ENCODE measurements around the gene TOM1. TPM values are rescaled to one million over a fixed set of nuclear protein-coding genes. Genes with fewer than 3 reads are reported as not detected.

TOM1 gene
- total RNA-seq, 2 donors from 2014 or later = 30.4 to 38.9 TPM

DNA sequence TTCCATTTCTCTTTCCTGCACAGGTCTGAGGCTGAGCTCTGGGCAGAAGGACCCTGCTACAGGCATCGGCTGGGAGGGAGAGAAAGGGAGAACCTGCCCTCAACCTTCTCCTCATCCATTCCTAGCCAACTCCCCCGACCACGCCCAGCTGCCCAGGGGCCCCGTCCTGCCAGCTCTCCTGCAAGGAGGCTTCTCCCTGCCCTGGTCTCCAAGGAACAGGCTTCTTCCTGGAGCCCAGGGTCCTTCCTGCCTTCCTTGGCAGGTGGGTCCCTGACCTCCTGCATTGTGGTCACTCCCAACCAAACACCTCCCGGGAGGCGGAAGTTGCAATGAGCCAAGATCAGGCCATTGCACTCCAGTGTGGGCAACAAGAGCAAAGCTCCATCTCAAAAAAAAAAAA, 68.7 kb downstream of the TOM1 start:
- no peaks in the 10 kb centered on the region for H3K9me3 Mint-ChIP-seq
- H3K27ac Mint-ChIP-seq = no peak overlapping the region
- H3K4me1 Mint-ChIP-seq (ENCODE audit: low read depth in 2 of 2) = peaks cover 0 to 5% of the 10 kb centered on the region in 2 donors
- no peak for DNase-seq (ENCODE audit: low spot score)
- no peak for ATAC-seq
- no peaks in the 10 kb centered on the region for H3K36me3 Mint-ChIP-seq
- no peak overlapping the region for H3K4me3 Mint-ChIP-seq
- peaks cover 11 to 19% of the 10 kb centered on the region in 2 donors for H3K27me3 Mint-ChIP-seq

DNA sequence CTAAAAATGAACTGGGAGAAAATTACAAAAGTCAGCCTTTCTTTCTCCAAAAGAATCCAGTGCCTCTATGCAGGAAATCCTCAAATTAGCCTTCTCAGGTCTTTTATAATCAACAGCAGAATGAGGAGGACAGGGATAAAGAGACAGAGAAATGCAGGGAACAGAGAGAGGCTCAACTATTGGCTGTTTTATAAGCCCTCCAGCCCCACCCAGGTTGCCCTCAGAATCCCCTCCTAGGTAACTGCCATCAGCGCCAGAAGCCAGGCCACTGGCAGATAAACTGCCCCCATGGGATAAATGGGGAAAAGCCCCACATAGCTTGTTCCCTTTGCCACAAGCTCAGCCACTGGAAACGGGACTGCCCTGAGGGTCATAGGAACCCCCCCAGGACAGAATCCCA, 70.3 kb downstream of the TOM1 start:
- Mint-ChIP-seq H3K4me3 (no peak overlapping the region), H3K9me3 (no peaks in the 10 kb centered on the region), H3K4me1 (ENCODE audit: low read depth in 2 of 2) (peaks cover 0 to 5% of the 10 kb centered on the region in 2 donors), H3K27ac (no peak overlapping the region), H3K27me3 (peaks cover 11 to 19% of the 10 kb centered on the region in 2 donors), H3K36me3 (no peaks in the 10 kb centered on the region)
- DNase-seq (ENCODE audit: low spot score) (no peak), ATAC-seq (no peak)

- DNase-seq (ENCODE audit: low spot score) = no peak
- no peak overlapping the region for H3K4me3 Mint-ChIP-seq
- H3K9me3 Mint-ChIP-seq = no peaks in the 10 kb centered on the region
- H3K36me3 Mint-ChIP-seq = no peaks in the 10 kb centered on the region
- H3K4me1 Mint-ChIP-seq (ENCODE audit: low read depth in 2 of 2) = peaks cover 11 to 17% of the 10 kb centered on the region in 2 donors
- peak overlapping the region in 1 of 2 donors; percentile 24 for H3K27ac Mint-ChIP-seq
- H3K27me3 Mint-ChIP-seq = peaks cover 2 to 4% of the 10 kb centered on the region in 2 donors
- no peak for ATAC-seq
Observed at GRCh38 chr22:35373781-35374180, 74.1 kb downstream of the TOM1 start.

DNA sequence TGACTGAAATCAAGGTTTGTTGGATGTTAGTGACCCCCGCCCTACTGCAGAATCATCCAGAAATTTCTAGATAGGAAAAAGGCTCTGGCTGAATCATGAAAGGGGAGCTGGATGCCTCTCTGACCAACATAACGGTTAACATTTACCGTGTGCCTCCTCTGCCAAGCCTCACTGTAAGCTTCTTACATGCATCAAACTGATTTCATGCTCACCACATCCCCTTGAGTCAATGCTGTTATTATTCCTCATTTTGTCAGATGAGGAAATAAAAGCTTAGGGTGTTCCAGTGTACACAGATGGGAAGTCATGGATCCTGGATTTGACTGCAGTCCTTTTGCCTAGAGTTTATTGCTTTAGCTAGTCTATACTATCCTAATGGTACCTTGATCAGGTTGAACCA, 75.3 kb downstream of the TOM1 start:
- H3K4me1 Mint-ChIP-seq (ENCODE audit: low read depth in 2 of 2) = peaks cover 13 to 20% of the 10 kb centered on the region in 2 donors
- H3K9me3 Mint-ChIP-seq = no peaks in the 10 kb centered on the region
- ATAC-seq (no peak), DNase-seq (ENCODE audit: low spot score) (no peak)
- no peaks in the 10 kb centered on the region for H3K36me3 Mint-ChIP-seq
- H3K27ac Mint-ChIP-seq = no peak overlapping the region
- H3K4me3 Mint-ChIP-seq = no peak overlapping the region
- H3K27me3 Mint-ChIP-seq = no peaks in the 10 kb centered on the region

- no peak overlapping the region for H3K4me3 Mint-ChIP-seq
Observed at GRCh38 chr22:35375526-35375925, 75.8 kb downstream of the TOM1 start.

DNA sequence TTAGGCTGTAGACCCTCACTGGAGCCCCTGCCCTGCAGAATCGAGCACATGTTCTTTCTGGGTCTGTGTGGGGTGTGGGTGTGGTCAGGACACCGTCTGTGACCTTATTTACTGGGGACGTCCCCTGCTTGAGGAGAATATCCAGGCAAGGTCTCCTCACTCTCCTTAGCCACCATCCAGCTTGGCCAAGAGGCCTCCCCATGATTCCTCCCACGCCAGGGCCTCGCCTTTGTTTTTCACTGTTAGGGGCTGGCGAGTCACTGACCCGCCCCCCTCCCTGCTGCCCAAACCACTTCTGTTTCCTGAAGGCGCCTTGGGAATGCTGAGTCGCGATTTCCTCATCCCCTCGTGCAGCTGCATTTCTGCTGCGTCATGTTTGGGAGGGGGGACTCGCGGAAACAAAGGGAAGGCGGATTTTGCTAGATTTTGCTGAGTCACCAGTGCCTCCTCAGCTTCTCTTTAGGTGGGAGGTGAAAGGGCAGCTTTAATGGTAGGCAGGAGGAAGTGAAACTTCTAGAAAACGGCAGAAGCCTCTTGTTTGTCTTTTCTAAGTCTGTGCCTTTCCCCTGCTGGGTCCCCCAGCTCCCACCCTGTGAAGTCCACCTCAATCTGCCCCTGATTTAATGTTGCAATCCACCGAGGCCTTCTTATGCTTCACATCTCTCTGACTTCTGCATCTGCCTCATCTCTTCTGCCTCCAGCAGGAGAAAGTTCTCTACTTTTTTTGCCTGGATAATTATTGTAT, 77.2 kb downstream of the TOM1 start:
- H3K36me3 Mint-ChIP-seq = no peaks in the 10 kb centered on the region
- ATAC-seq = no peak
- H3K4me1 Mint-ChIP-seq (ENCODE audit: low read depth in 2 of 2) = peaks cover 26 to 27% of the 10 kb centered on the region in 2 donors
- DNase-seq (ENCODE audit: low spot score) = no peak
- peak overlapping the region; percentile 47 for H3K4me3 Mint-ChIP-seq
- H3K27ac Mint-ChIP-seq = peak overlapping the region; percentile 78 to 84
- H3K27me3 Mint-ChIP-seq = no peaks in the 10 kb centered on the region
- H3K9me3 Mint-ChIP-seq = no peaks in the 10 kb centered on the region

More at GRCh38 chr22:35375526-35375925, 75.8 kb downstream of the TOM1 start:
- no peak for ATAC-seq
- DNase-seq (ENCODE audit: low spot score) = no peak
- Mint-ChIP-seq H3K9me3 (no peaks in the 10 kb centered on the region), H3K27me3 (no peaks in the 10 kb centered on the region), H3K36me3 (no peaks in the 10 kb centered on the region), H3K4me1 (ENCODE audit: low read depth in 2 of 2) (peaks cover 18 to 25% of the 10 kb centered on the region in 2 donors), H3K27ac (no peak overlapping the region)

GRCh38 chr22:35377735-35378134, 78.0 kb downstream of the TOM1 start:
- Mint-ChIP-seq H3K27ac (peak overlapping the region; percentile 78 to 84), H3K4me3 (peak overlapping the region; percentile 47), H3K36me3 (no peaks in the 10 kb centered on the region), H3K27me3 (no peaks in the 10 kb centered on the region), H3K9me3 (no peaks in the 10 kb centered on the region), H3K4me1 (ENCODE audit: low read depth in 2 of 2) (peaks cover 22 to 27% of the 10 kb centered on the region in 2 donors)
- no peak for ATAC-seq
- DNase-seq (ENCODE audit: low spot score) = no peak

- peaks cover 22 to 27% of the 10 kb centered on the region in 2 donors for H3K4me1 Mint-ChIP-seq (ENCODE audit: low read depth in 2 of 2)
- H3K27ac Mint-ChIP-seq = peak overlapping the region in 1 of 2 donors; percentile 40
- no peak overlapping the region for H3K4me3 Mint-ChIP-seq
- DNase-seq (ENCODE audit: low spot score) (no peak), ATAC-seq (no peak)
- H3K36me3 Mint-ChIP-seq = no peaks in the 10 kb centered on the region
- H3K27me3 Mint-ChIP-seq = no peaks in the 10 kb centered on the region
- H3K9me3 Mint-ChIP-seq = no peaks in the 10 kb centered on the region
Observed at GRCh38 chr22:35378621-35379020, 78.9 kb downstream of the TOM1 start.

DNA sequence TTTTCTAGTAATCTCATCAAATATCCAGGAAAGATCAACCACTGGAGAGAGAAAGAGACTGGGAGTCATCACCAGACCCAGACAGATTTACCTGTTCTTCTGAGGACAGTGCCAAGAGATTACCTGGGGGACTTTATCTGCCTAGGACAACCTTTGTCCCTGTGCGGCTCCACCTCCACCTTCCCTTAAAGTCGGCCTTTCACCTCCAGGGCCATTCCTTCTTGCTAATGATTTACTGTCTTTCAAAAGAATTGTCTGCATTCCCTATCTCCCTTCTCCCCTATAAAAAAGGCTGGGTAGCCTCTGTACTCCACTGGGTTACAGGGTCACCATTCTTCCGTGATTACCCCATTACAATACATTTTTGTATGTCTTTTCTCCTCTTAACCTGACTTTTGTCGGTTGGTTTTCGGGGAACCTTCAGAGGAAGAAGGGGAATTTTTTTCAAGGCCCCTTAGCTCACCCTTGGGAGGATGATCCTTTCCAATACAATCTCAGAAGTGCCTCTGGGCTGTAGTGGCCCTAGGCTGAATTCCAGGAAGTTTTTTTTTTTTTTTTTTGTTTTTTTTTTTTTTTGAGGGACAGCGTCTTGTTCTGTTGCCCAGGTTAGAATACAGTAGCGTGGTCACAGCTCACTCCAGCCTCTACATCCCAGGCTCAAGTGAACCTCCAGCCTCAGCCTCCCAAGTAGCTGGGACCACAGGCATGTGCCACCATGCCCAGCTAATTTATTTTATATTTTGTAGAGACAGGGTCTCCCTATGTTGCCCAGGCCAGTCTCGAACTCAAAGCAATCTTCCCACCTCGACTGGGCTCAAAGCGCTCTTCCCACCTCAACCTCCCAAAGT, 79.7 kb downstream of the TOM1 start:
- ATAC-seq = no peak
- DNase-seq (ENCODE audit: low spot score) = no peak
- H3K36me3 Mint-ChIP-seq = no peaks in the 10 kb centered on the region
- H3K27ac Mint-ChIP-seq = peak overlapping the region in 1 of 2 donors; percentile 82
- peak overlapping the region; percentile 79 for H3K4me3 Mint-ChIP-seq
- no peaks in the 10 kb centered on the region for H3K9me3 Mint-ChIP-seq
- peaks cover 22 to 27% of the 10 kb centered on the region in 2 donors for H3K4me1 Mint-ChIP-seq (ENCODE audit: low read depth in 2 of 2)
- H3K27me3 Mint-ChIP-seq = no peaks in the 10 kb centered on the region

- Mint-ChIP-seq H3K27me3 (no peaks in the 10 kb centered on the region), H3K9me3 (no peaks in the 10 kb centered on the region), H3K36me3 (no peaks in the 10 kb centered on the region), H3K4me1 (ENCODE audit: low read depth in 2 of 2) (peaks cover 22 to 27% of the 10 kb centered on the region in 2 donors), H3K4me3 (peak overlapping the region; percentile 79), H3K27ac (peak overlapping the region; percentile 71 to 82)
- DNase-seq (ENCODE audit: low spot score) = no peak
- no peak for ATAC-seq
Observed at GRCh38 chr22:35380013-35380412, 80.3 kb downstream of the TOM1 start.

- Mint-ChIP-seq H3K27me3 (no peaks in the 10 kb centered on the region), H3K9me3 (no peaks in the 10 kb centered on the region), H3K36me3 (no peaks in the 10 kb centered on the region), H3K4me3 (peak within 1 kb of the TSS; percentile 79), H3K27ac (peak within 1 kb of the TSS; percentile 71 to 82), H3K4me1 (ENCODE audit: low read depth in 2 of 2) (peaks cover 22 to 27% of the 10 kb centered on the region in 2 donors)
- DNase-seq (ENCODE audit: low spot score) (peak; percentile 90), ATAC-seq (peak; percentile 96)
Observed at GRCh38 chr22:35380537-35381423, 81.1 kb downstream of the TOM1 start, which contains the start of gene HMOX1. TSS of gene HMOX1 (plus strand) at chr22:35381096. CDS start at chr22:35381174, 78 bp downstream.

GRCh38 chr22:35381424-35382009, 81.8 kb downstream of the TOM1 start:
- H3K4me3 Mint-ChIP-seq = peak overlapping the region; percentile 79
- H3K9me3 Mint-ChIP-seq = no peaks in the 10 kb centered on the region
- peaks cover 22 to 27% of the 10 kb centered on the region in 2 donors for H3K4me1 Mint-ChIP-seq (ENCODE audit: low read depth in 2 of 2)
- H3K27ac Mint-ChIP-seq = peak overlapping the region in 1 of 2 donors; percentile 71
- DNase-seq (ENCODE audit: low spot score) (no peak), ATAC-seq (no peak)
- H3K27me3 Mint-ChIP-seq = no peaks in the 10 kb centered on the region
- H3K36me3 Mint-ChIP-seq = no peaks in the 10 kb centered on the region

DNA sequence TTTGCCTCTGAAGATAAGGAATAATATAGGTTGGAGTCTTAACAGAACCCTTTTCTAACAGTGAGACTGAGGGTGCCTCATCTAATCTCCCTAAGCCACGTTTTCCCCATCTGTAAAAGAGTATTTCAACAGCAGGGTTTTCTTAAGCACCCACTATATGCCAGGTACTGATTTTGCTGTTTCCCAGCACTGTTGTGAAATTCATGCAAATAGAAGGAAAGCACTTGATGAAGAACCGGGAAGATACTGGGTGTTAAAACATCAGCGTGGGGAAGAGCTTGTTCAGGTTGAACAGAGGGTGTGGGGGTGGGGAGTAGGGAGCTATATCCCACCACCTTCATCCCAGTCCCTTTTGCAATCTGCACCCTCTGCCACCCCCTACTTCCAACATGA, 84.0 kb downstream of the TOM1 start:
- no peak overlapping the region for H3K4me3 Mint-ChIP-seq
- H3K36me3 Mint-ChIP-seq = no peaks in the 10 kb centered on the region
- no peak overlapping the region for H3K27ac Mint-ChIP-seq
- no peaks in the 10 kb centered on the region for H3K27me3 Mint-ChIP-seq
- no peak for DNase-seq (ENCODE audit: low spot score)
- no peaks in the 10 kb centered on the region for H3K9me3 Mint-ChIP-seq
- ATAC-seq = no peak
- H3K4me1 Mint-ChIP-seq (ENCODE audit: low read depth in 2 of 2) = peaks cover 11 to 16% of the 10 kb centered on the region in 2 donors

Data from natural killer cell treated with Interleukin-12 subunit alpha and Interleukin-12 subunit beta and Interleukin-15 and Interleukin-18, amount 100 ng/mL, for 72 hours (primary cell).